GM21825 (cell line): ENCODE measurements around the gene CAMKV.
"Not testable (repeated sequence)": the region's sequence is repeated elsewhere in the genome, so short reads cannot be mapped to it uniquely, and the experiment has no call there.

ENCODE experiments used
- ATAC-seq: cut with Tn5 transposase; IDR thresholded peaks from one replicate; pipeline ENCODE4 v1.9.1; 2021; ENCODE audit warnings: mild to moderate bottlenecking, moderate library complexity; ENCODE audit not compliant: unreplicated experiment

Gene CAMKV

GRCh38 chr3:49869525-49870126, at the start of gene CAMKV:
CAMKV (minus strand) TSS chr3:49869906; CDS start chr3:49862388, 7,518 bp downstream.
- ATAC-seq, result no peak

- ATAC-seq, result not testable (repeated sequence)
Measured at GRCh38 chr3:49917806-49918590, 48.3 kb upstream of the CAMKV start.

- ATAC-seq, result no peak
Measured at GRCh38 chr3:49916686-49917085, 47.0 kb upstream of the CAMKV start.

- ATAC-seq, result no peak
Measured at GRCh38 chr3:49914906-49915305, 45.2 kb upstream of the CAMKV start.

GRCh38 chr3:49912881-49913281, 43.2 kb upstream of the CAMKV start:
- no peak for ATAC-seq

GRCh38 chr3:49911611-49912010, 41.9 kb upstream of the CAMKV start:
- no peak for ATAC-seq

GRCh38 chr3:49911124-49911420, 41.4 kb upstream of the CAMKV start:
- no peak for ATAC-seq

GRCh38 chr3:49910409-49911123, 40.9 kb upstream of the CAMKV start:
- no peak for ATAC-seq

GRCh38 chr3:49908373-49909199, 38.9 kb upstream of the CAMKV start:
- ATAC-seq, result no peak

- no peak for ATAC-seq
Measured at GRCh38 chr3:49906073-49906743, 36.5 kb upstream of the CAMKV start.

- ATAC-seq, result not testable (repeated sequence)
Measured at GRCh38 chr3:49904448-49904847, 34.7 kb upstream of the CAMKV start.

GRCh38 chr3:49903451-49904424, 34.0 kb upstream of the CAMKV start, which contains the start of gene MST1R:
MST1R (minus strand) TSS chr3:49903873; CDS start chr3:49903609, 264 bp downstream.
- ATAC-seq, result peak; percentile 62

GRCh38 chr3:49902511-49903345, 33.0 kb upstream of the CAMKV start:
- no peak for ATAC-seq

- no peak for ATAC-seq
Measured at GRCh38 chr3:49901366-49902339, 31.9 kb upstream of the CAMKV start.

GRCh38 chr3:49900491-49901153, 30.9 kb upstream of the CAMKV start:
- ATAC-seq, result no peak

GRCh38 chr3:49899815-49900214, 30.1 kb upstream of the CAMKV start:
- no peak for ATAC-seq

- no peak for ATAC-seq
Measured at GRCh38 chr3:49898991-49899390, 29.3 kb upstream of the CAMKV start.
